Activated naive CD8-positive, alpha-beta T cell treated with anti-CD3 and anti-CD28 coated beads for 36 hours (primary cell): Measurements from ENCODE around the gene DNAJC15. TPM values are rescaled to one million over a fixed set of nuclear protein-coding genes. Genes with fewer than 3 reads are reported as not detected.

Experiments used
- DNase-seq: peaks from one replicate; pipeline ENCODE4 v3.0.0; 2021
- H3K27ac Mint-ChIP-seq: one replicate; pipeline ENCODE4 v1.8.0; 2022; ENCODE audit warnings: mild to moderate bottlenecking, moderate library complexity, mixed read lengths
- H3K27me3 Mint-ChIP-seq: one replicate; pipeline ENCODE4 v1.8.0; 2022; ENCODE audit warnings: mild to moderate bottlenecking, mixed read lengths
- H3K36me3 Mint-ChIP-seq: one replicate; pipeline ENCODE4 v1.8.0; 2021; ENCODE audit warnings: mild to moderate bottlenecking, mixed read lengths
- H3K4me1 Mint-ChIP-seq: one replicate; pipeline ENCODE4 v1.8.0; 2021; ENCODE audit warnings: mixed read lengths
- H3K4me3 Mint-ChIP-seq: one replicate; pipeline ENCODE4 v1.8.0; 2022; ENCODE audit warnings: mild to moderate bottlenecking, moderate library complexity, mixed read lengths
- H3K9me3 Mint-ChIP-seq: one replicate; pipeline ENCODE4 v1.8.0; 2022; ENCODE audit warnings: mixed read lengths
- total RNA-seq, 2 experiments: library from RNA; stranded (reverse); gene quantifications; one replicate each; pipeline ENCODE4 v1.2.3, GENCODE V29; 2021

Gene DNAJC15
- total RNA-seq, 2 experiments from 2014 or later = 13.6 to 13.9 TPM

DNA sequence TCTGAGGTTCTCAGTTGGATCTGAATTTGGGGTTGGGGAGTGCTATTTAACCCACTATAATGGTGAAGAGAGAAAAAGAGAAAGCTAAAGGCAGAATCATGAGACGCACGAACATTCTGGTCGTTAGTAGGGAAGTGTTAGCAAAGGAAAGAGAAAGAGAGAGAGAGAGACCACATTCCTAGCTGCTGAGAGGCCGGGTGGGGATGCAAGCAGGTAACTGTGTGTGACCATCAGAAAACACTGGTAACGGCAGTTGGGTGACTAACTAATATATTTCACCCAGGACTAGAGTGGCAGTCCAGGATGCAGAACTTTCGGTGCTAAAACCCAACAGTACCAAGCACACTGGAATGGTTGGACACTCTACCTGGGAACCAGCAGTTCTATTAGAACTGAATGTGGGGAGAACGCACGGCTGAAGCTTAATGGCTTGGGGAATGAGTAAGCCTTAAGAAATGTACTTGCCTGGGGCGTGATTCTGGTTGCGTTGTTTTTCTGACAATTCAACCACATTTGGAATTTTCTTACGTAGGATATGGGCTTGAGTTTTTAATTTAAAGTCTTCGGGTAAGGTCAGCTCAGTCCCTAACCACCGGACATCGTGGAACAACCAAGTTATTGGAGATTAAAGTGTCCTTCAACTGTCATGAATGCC, 130.2 kb downstream of the DNAJC15 start:
- Mint-ChIP-seq H3K9me3 (no peaks in the 10 kb centered on the region), H3K4me3 (no peak overlapping the region), H3K36me3 (no peaks in the 10 kb centered on the region), H3K27me3 (no peaks in the 10 kb centered on the region), H3K27ac (no peak overlapping the region), H3K4me1 (no peaks in the 10 kb centered on the region)
- no peak for DNase-seq

DNA sequence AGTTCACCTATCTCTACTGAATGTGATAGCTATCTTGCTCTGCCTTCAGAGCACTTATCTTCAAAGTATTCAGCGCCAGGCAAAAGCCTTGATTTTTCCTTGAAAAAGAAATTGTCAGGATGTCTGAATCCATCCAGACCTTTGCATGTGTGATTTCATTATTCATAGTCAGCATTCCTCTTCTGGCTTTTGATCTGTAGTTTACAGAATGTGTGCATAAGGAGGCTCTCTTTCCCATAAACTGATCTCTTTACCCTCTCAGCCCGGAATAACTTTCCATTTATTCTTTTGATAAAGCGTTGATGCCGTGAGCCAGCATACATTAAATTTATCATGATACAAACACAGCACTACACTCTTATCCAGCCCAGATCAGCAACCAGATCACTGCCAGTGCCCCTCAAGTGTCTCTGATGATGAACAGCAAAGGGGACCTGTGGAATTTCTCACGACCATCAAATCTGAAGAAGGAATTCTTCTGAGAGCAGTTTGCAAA, 130.8 kb downstream of the DNAJC15 start:
- H3K27me3 Mint-ChIP-seq = no peaks in the 10 kb centered on the region
- no peaks in the 10 kb centered on the region for H3K4me1 Mint-ChIP-seq
- H3K27ac Mint-ChIP-seq = no peak overlapping the region
- no peaks in the 10 kb centered on the region for H3K36me3 Mint-ChIP-seq
- no peak overlapping the region for H3K4me3 Mint-ChIP-seq
- no peaks in the 10 kb centered on the region for H3K9me3 Mint-ChIP-seq
- no peak for DNase-seq

- no peak overlapping the region for H3K27ac Mint-ChIP-seq
Observed at GRCh38 chr13:43154839-43155238, 131.5 kb downstream of the DNAJC15 start.

DNA sequence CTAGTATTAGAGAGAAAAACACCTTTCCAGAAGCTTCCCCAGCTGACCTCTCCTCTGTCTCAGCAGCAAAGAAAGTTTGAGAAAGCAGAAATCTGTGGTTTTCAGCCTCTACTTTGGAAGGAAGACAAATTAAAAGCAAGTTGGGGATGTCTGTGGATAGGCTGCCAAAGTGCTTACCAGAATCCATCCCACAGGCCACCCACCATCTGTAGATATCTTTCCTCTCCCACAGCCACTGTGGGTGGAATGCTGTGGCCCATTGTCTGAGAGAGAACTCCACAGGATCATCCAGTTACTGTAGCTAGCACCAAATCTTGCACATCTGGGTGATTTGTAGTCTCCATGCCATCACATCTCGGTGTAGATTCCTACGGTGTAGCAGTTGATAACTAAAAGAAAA, 133.5 kb downstream of the DNAJC15 start:
- no peak for DNase-seq
- Mint-ChIP-seq H3K9me3 (no peaks in the 10 kb centered on the region), H3K27ac (no peak overlapping the region), H3K4me1 (no peaks in the 10 kb centered on the region), H3K36me3 (no peaks in the 10 kb centered on the region), H3K27me3 (no peaks in the 10 kb centered on the region), H3K4me3 (no peak overlapping the region)

More at GRCh38 chr13:43154839-43155238, 131.5 kb downstream of the DNAJC15 start:
- Mint-ChIP-seq H3K27me3 (no peaks in the 10 kb centered on the region), H3K36me3 (no peaks in the 10 kb centered on the region), H3K4me1 (no peaks in the 10 kb centered on the region), H3K9me3 (no peaks in the 10 kb centered on the region), H3K4me3 (no peak overlapping the region)
- no peak for DNase-seq

DNA sequence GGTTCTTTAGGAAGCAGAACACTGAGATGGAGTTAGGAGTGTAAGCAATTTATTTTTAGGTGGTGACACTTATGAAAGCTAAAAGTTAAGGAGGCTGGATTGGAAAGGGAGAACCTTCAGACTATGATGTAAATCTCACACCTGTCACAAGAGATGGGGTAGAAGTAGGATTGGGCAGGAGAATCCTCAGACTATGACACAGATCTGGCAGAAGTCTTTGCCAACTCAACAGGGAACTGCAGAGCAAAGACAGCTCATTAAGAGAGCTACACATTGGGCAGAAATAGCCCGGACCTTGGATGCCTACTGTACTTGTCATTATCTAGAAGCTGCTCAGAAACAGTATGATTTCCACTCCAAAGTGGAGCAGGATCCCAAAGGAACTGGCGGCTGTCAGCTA, 134.4 kb downstream of the DNAJC15 start:
- DNase-seq = no peak
- no peak overlapping the region for H3K4me3 Mint-ChIP-seq
- no peaks in the 10 kb centered on the region for H3K36me3 Mint-ChIP-seq
- no peaks in the 10 kb centered on the region for H3K9me3 Mint-ChIP-seq
- H3K4me1 Mint-ChIP-seq = no peaks in the 10 kb centered on the region
- H3K27ac Mint-ChIP-seq = no peak overlapping the region
- H3K27me3 Mint-ChIP-seq = no peaks in the 10 kb centered on the region

DNA sequence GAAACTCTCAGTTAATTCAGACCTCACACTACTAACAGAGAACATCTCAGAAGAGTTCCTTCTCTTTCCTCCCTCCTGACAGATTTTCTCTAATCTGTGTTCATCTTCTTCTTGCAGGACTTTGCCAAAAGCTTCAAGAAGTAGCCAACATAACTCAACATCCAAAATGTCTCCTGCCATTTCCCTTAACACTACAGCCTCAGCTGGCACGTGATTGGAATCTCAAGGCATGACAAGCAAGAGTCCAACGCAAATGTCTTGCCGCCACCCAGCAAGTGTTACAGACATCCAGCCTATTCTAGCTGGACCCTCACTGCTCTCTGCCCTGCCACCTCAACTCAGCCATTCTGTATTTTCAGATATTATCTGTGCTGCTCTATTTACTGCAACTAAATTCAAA, 135.1 kb downstream of the DNAJC15 start:
- no peak for DNase-seq
- Mint-ChIP-seq H3K36me3 (no peaks in the 10 kb centered on the region), H3K4me3 (no peak overlapping the region), H3K9me3 (no peaks in the 10 kb centered on the region), H3K27ac (no peak overlapping the region), H3K4me1 (no peaks in the 10 kb centered on the region), H3K27me3 (no peaks in the 10 kb centered on the region)

DNA sequence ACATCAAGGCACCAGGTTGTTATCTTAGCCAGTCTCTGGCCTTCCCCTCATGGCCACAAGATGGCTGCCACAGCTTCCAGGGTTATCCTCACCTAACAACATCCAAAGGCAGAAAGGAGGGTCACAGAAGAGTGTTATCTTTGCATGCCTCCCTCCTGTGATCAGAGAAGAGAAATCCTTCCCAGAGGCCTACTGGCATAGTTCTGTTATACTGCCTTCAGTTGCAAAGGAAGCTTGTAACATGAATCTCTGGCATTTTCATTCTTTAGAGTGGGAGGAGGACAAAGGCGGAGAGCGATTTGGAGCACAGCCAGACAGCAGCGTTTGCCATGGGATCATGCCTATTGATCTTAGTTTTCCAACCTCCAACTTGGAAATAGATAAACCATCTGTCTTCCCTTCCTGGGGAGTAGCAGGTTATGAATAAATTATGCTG, 135.7 kb downstream of the DNAJC15 start:
- Mint-ChIP-seq H3K4me3 (no peak overlapping the region), H3K27me3 (no peaks in the 10 kb centered on the region), H3K4me1 (no peaks in the 10 kb centered on the region), H3K36me3 (no peaks in the 10 kb centered on the region), H3K27ac (no peak overlapping the region), H3K9me3 (no peaks in the 10 kb centered on the region)
- no peak for DNase-seq

Other genes with a start within 250 kb of the DNAJC15 start
- gene FAM216B, start 242.0 kb upstream of the DNAJC15 start, total RNA-seq = not detected
- gene EPSTI1, start 31.3 kb upstream of the DNAJC15 start, total RNA-seq = 10 to 100 TPM; 21.5 to 23.2 TPM